A549 (cell line): ENCODE data around the gene PPP1R14D. TPM values are rescaled to one million over a fixed set of nuclear protein-coding genes. Genes with fewer than 3 reads are reported as not detected.

Experiments
- ATAC-seq, 2 experiments: fragments of 200-7000 bp in 1 of 2; fragments of >200 bp in 1 of 2; cut with Nextera tagmentation in 1 of 2; cut with Tn5 transposase in 1 of 2; 3 replicates each; pipeline versions ENCODE4 v1.8.0 to v1.9.1; 2018 to 2020; ENCODE audit warnings: mild to moderate bottlenecking in 1 of 2, moderate library complexity in 1 of 2
- CTCF ChIA-PET: fragments of 300-600 bp; sonication (Branson Sonifier 250); formaldehyde crosslinking; extraction: SDS; loops from one replicate; lab custom pipeline; 2021; ENCODE audit warnings: antibody characterized with exemption, inconsistent platforms; lab: Yijun Ruan, JAX
- POLR2A ChIA-PET: fragments of 350-600 bp; formaldehyde crosslinking; extraction: SDS; loops from one replicate; lab custom pipeline; 2021; ENCODE audit warnings: antibody characterized with exemption, inconsistent platforms; lab: Yijun Ruan, JAX
- DNase-seq, 2 experiments: peaks; one replicate each; pipeline versions ENCODE4 v3.0.0 to v3.0.0-alpha.2; 2011 to 2016; ENCODE audit warnings: low read depth in 1 of 2, low spot score in 1 of 2
- FAIRE-seq: peaks from 2 replicates; lab custom pipeline; 2011; peaks lifted over from hg19 to GRCh38; lab: Jason Lieb, UNC
- H3K27ac ChIP-seq, 2 experiments: fragments of >200 bp; sonication (Bioruptor Twin); formaldehyde crosslinking; 3 replicates each; pipeline ENCODE4 v1.5.1; 2016 to 2017
- H3K4me1 ChIP-seq: fragments of >200 bp; sonication (Bioruptor Twin); formaldehyde crosslinking; 3 replicates; pipeline ENCODE4 v1.6.1; 2016
- H3K4me2 ChIP-seq: fragments of >200 bp; sonication (Bioruptor Twin); formaldehyde crosslinking; 3 replicates; pipeline ENCODE4 v1.6.1; 2016
- H3K4me3 ChIP-seq: fragments of >200 bp; sonication (Bioruptor Twin); formaldehyde crosslinking; 3 replicates; pipeline ENCODE4 v1.5.1; 2016
- H3K9me3 ChIP-seq: fragments of >200 bp; sonication (Bioruptor Twin); formaldehyde crosslinking; 3 replicates; pipeline ENCODE4 v1.6.1; 2016
- BHLHE40 ChIP-seq: IDR thresholded peaks from 2 replicates; pipeline ENCODE4 v1.6.1; 2012; ENCODE audit warnings: low read depth, low read length, inconsistent platforms
- CBX8 ChIP-seq: fragments of 200-600 bp; sonication (generic); IDR thresholded peaks from 2 replicates; pipeline ENCODE4 v1.6.1; 2016
- CHD4 ChIP-seq: fragments of 200-600 bp; sonication (generic); IDR thresholded peaks from 2 replicates; pipeline ENCODE4 v1.6.1; 2016; ENCODE audit warnings: antibody characterized with exemption, mild to moderate bottlenecking, borderline replicate concordance
- CTCF ChIP-seq: fragments of >200 bp; sonication (Bioruptor Twin); formaldehyde crosslinking; IDR thresholded peaks from 3 replicates; pipeline ENCODE4 v1.5.1; 2016
- E2F6 ChIP-seq: IDR thresholded peaks from 2 replicates; pipeline ENCODE4 v1.6.1; 2012; ENCODE audit warnings: low read depth, borderline replicate concordance
- EHMT2 ChIP-seq: fragments of 200-600 bp; sonication (generic); IDR thresholded peaks from 2 replicates; pipeline ENCODE4 v1.6.1; 2016; ENCODE audit warnings: antibody characterized with exemption, low read depth, mild to moderate bottlenecking, moderate library complexity
- EP300 ChIP-seq, 2 experiments: fragments of >200 bp; sonication (Bioruptor Twin); formaldehyde crosslinking; IDR thresholded peaks; 2 replicates in 1 of 2; 3 replicates in 1 of 2; pipeline ENCODE4 v1.6.1; 2016 to 2017
- FOSL2 ChIP-seq, 2 experiments: fragments of 450-650 bp in 1 of 2; fragments of >200 bp in 1 of 2; sonication (Bioruptor Twin) in 1 of 2; formaldehyde crosslinking; IDR thresholded peaks; 2 replicates each; pipeline versions ENCODE4 v1.5.0 to v1.6.1; 2016 to 2020; ENCODE audit warnings: mild to moderate bottlenecking in 1 of 2, moderate library complexity in 1 of 2
- HES2 ChIP-seq: fragments of >200 bp; sonication (Bioruptor Twin); formaldehyde crosslinking; IDR thresholded peaks from 2 replicates; pipeline ENCODE4 v1.6.1; 2016
- JUN ChIP-seq, 2 experiments: fragments of >200 bp; sonication (Bioruptor Twin); formaldehyde crosslinking; IDR thresholded peaks; 2 replicates in 1 of 2; 3 replicates in 1 of 2; pipeline ENCODE4 v1.6.1; 2016 to 2017
- NFE2L2 ChIP-seq: fragments of 150-350 bp; conservative IDR thresholded peaks from 2 replicates; pipeline ENCODE4 v1.6.1; 2014; ENCODE audit warnings: low read length
- RAD21 ChIP-seq, 2 experiments: fragments of >200 bp in 1 of 2; sonication (Bioruptor Twin) in 1 of 2; formaldehyde crosslinking in 1 of 2; IDR thresholded peaks in 1 of 2; conservative IDR thresholded peaks in 1 of 2; 2 replicates in 1 of 2; 3 replicates in 1 of 2; pipeline ENCODE4 v1.6.1; 2012 to 2018; ENCODE audit warnings: inconsistent platforms in 1 of 2
- SMC3 ChIP-seq: fragments of >200 bp; sonication (Bioruptor Twin); formaldehyde crosslinking; IDR thresholded peaks from 3 replicates; pipeline ENCODE4 v1.6.1; 2018; ENCODE audit warnings: inconsistent platforms
- WGBS: methylation state at CpG from one replicate; pipeline ENCODE4 v1.1.6; 2017; ENCODE audit errors: missing lambda C conversion rate; 5-methylcytosine and 5-hydroxymethylcytosine counted together
- polyA plus RNA-seq, 4 experiments: library from polyadenylated mRNA; depleted of rRNA in 3 of 4; stranded (reverse); fragments of >200 nt; fragmentation: RNase III in 1 of 4; extraction: RNeasy Plus Mini Kit Qiagen cat#74134 plus additional on column Dnase treatment in 1 of 4; gene quantifications; 2 replicates in 3 of 4; 3 replicates in 1 of 4; pipeline ENCODE4 v1.2.3, GENCODE V29; 2011 to 2017

The PPP1R14D gene
- polyA plus RNA-seq, 2 of the 4 experiments (the other 2 are of a cell fraction), result 0.21 to 1.1 TPM

- Histone ChIP-seq H3K4me1 (peaks cover 24% of the 10 kb centered on the region), H3K9me3 (no peaks in the 10 kb centered on the region), H3K4me3 (no peak overlapping the region), H3K4me2 (no peak overlapping the region), H3K27ac (peak overlapping the region in 1 of 2 experiments; percentile 26; a peak in 2 of 6 replicates)
- DNase-seq (no peak), ATAC-seq (no peak), FAIRE-seq (no peak)
- 89% methylated on average over 2 of the region's 2 CpGs for WGBS
- CTCF ChIA-PET, result interaction anchor here (0.6 to 4.1 kb wide), 6 partner anchors 11 to 154 kb away, joined by 3 to 17 read pairs (median 3); partner anchors contain the start of gene C15orf62
- POLR2A ChIA-PET, result no interaction called here
- TF ChIP-seq HES2 (no peak), E2F6 (no peak), CBX8 (no peak), EP300 (IDR thresholded peaks at IDR 0.05) (no peak), FOSL2 (IDR thresholded peaks at IDR 0.05) (no peak), FOSL2 (CRISPR knock-in tag; IDR thresholded peaks at IDR 0.05) (no peak), EHMT2 (no peak), NFE2L2 (no peak), JUN (IDR thresholded peaks at IDR 0.05) (no peak)
These were observed 42.7 kb downstream of the PPP1R14D start for GRCh38 chr15:40785814-40786213.

- H3K4me1 ChIP-seq, result peaks cover 18% of the 10 kb centered on the region
- CTCF ChIA-PET, result interaction anchor here (0.6 to 4.1 kb wide), 9 partner anchors 9 to 154 kb away, joined by 3 to 17 read pairs (median 3); partner anchors contain the start of gene C15orf62
- H3K27ac ChIP-seq, result peak overlapping the region in 1 of 2 experiments; percentile 26; a peak in 3 of 6 replicates
- no peaks in the 10 kb centered on the region for H3K9me3 ChIP-seq
- H3K4me3 ChIP-seq, result no peak overlapping the region
- H3K4me2 ChIP-seq, result no peak overlapping the region
- TF ChIP-seq CHD4 (no peak), RAD21 (conservative IDR thresholded peaks at IDR 0.05 in 1 of 2, IDR thresholded peaks at IDR 0.05 in 1 of 2) (0 out of 5 replicates have a peak, but pooled peaks of 1 of the 2 experiments have one; percentile 7)
- 80% methylated on average over 3 of the region's 3 CpGs for WGBS
- POLR2A ChIA-PET, result interaction anchor here (0.9 kb wide), 1 partner anchor 109 kb away, joined by 3 read pairs; the partner anchor contains the start of gene VPS18
- FAIRE-seq (no peak), ATAC-seq (no peak), DNase-seq (no peak)
These were observed 43.3 kb downstream of the PPP1R14D start for GRCh38 chr15:40785164-40785563.

- CTCF ChIA-PET, result interaction anchor here (0.5 to 3.1 kb wide), 34 partner anchors 9 to 217 kb away, joined by 3 to 19 read pairs (median 4); partner anchors contain the start of genes C15orf62, CCDC32, DNAJC17 and GCHFR
These were observed 45.8 kb downstream of the PPP1R14D start for GRCh38 chr15:40782609-40783227.

More at GRCh38 chr15:40782609-40783227, 45.8 kb downstream of the PPP1R14D start:
- ATAC-seq (peak; percentile 99 to 100), DNase-seq (peak; percentile 43 to 66), FAIRE-seq (no peak)
- Histone ChIP-seq H3K27ac (no peak overlapping the region), H3K9me3 (no peaks in the 10 kb centered on the region), H3K4me3 (no peak overlapping the region), H3K4me2 (no peak overlapping the region), H3K4me1 (peaks cover 13% of the 10 kb centered on the region)
- POLR2A ChIA-PET, result interaction anchor here (0.8 kb wide), 1 partner anchor 19 kb away, joined by 3 read pairs; the partner anchor contains the start of gene GCHFR
- WGBS, result 25% methylated on average over 8 of the region's 8 CpGs
- peak; percentile 68 to 75 for TF ChIP-seq RAD21 (conservative IDR thresholded peaks at IDR 0.05 in 1 of 2, IDR thresholded peaks at IDR 0.05 in 1 of 2)
- TF ChIP-seq CTCF, result peak; percentile 64
- no peak for TF ChIP-seq BHLHE40
- peak; percentile 63 for TF ChIP-seq SMC3
